Liver (tissue), 9 donors: ENCODE data around the gene ZFYVE28. TPM values are rescaled to one million over a fixed set of nuclear protein-coding genes. Genes with fewer than 3 reads are reported as not detected.
"Not testable (repeated sequence)": the region's sequence is repeated elsewhere in the genome, so short reads cannot be mapped to it uniquely, and the experiment has no call there.

Source experiments
- DNase-seq: peaks from one replicate; pipeline ENCODE4 v3.0.0-alpha.2; 2017; ENCODE audit warnings: low spot score
- H3K27ac ChIP-seq, 2 donors: one replicate each; pipeline ENCODE4 v1.7.0; 2013; ENCODE audit warnings: inconsistent platforms in 2 of 2, low read length in 2 of 2, control low read depth in 1 of 2, low read depth in 1 of 2, mild to moderate bottlenecking in 1 of 2
- H3K27me3 ChIP-seq, 4 donors: one replicate each; pipeline versions ENCODE4 v1.6.1 to v1.7.0; 2013; ENCODE audit warnings: low read length in 3 of 4, inconsistent platforms in 1 of 4, mild to moderate bottlenecking in 1 of 4, moderate library complexity in 1 of 4; ENCODE audit not compliant: control insufficient read depth in 4 of 4, insufficient read depth in 4 of 4
- H3K36me3 ChIP-seq, 4 donors: one replicate each; pipeline versions ENCODE4 v1.6.1 to v1.7.0; 2013; ENCODE audit warnings: low read length in 3 of 4, mild to moderate bottlenecking in 3 of 4, low read depth in 1 of 4, moderate library complexity in 1 of 4; ENCODE audit not compliant: control insufficient read depth in 4 of 4, insufficient read depth in 3 of 4
- H3K4me1 ChIP-seq, 4 donors: one replicate each; pipeline versions ENCODE4 v1.6.1 to v1.7.0; 2013; ENCODE audit warnings: low read length in 3 of 4, mild to moderate bottlenecking in 3 of 4, moderate library complexity in 1 of 4; ENCODE audit not compliant: control insufficient read depth in 4 of 4, insufficient read depth in 4 of 4
- H3K4me3 ChIP-seq, 3 donors: one replicate each; pipeline versions ENCODE4 v1.6.1 to v1.7.0; 2013; ENCODE audit warnings: low read length in 3 of 3, control low read depth in 1 of 3, low read depth in 1 of 3, mild to moderate bottlenecking in 1 of 3
- H3K9ac ChIP-seq, 2 donors: one replicate each; pipeline ENCODE4 v1.7.0; 2013; ENCODE audit warnings: low read length in 2 of 2, mild to moderate bottlenecking in 2 of 2, moderate library complexity in 2 of 2, control low read depth in 1 of 2, low read depth in 1 of 2
- H3K9me3 ChIP-seq, 4 donors: one replicate each; pipeline versions ENCODE4 v1.6.1 to v1.7.0; 2013; ENCODE audit warnings: low read length in 3 of 4; ENCODE audit not compliant: control insufficient read depth in 4 of 4
- FOXA1 ChIP-seq: IDR thresholded peaks from 2 replicates; pipeline ENCODE4 v1.6.1; 2016; ENCODE audit warnings: antibody characterized with exemption
- GABPA ChIP-seq, 2 donors: IDR thresholded peaks in 1 of 2; conservative IDR thresholded peaks in 1 of 2; 2 replicates each; pipeline ENCODE4 v1.6.1; 2016; ENCODE audit warnings: antibody characterized with exemption in 2 of 2, mild to moderate bottlenecking in 1 of 2, moderate library complexity in 1 of 2
- HNF4A ChIP-seq, 2 donors: conservative IDR thresholded peaks; 2 replicates each; pipeline ENCODE4 v1.6.1; 2016; ENCODE audit warnings: antibody characterized with exemption in 2 of 2, mild to moderate bottlenecking in 2 of 2
- HNF4G ChIP-seq: IDR thresholded peaks from 2 replicates; pipeline ENCODE4 v1.6.1; 2016; ENCODE audit warnings: antibody characterized with exemption
- JUND ChIP-seq, 2 donors: IDR thresholded peaks; 2 replicates each; pipeline ENCODE4 v1.6.1; 2016; ENCODE audit warnings: antibody characterized with exemption in 2 of 2
- NR2F2 ChIP-seq: IDR thresholded peaks from 2 replicates; pipeline ENCODE4 v1.6.1; 2016; ENCODE audit warnings: antibody characterized with exemption
- RAD21 ChIP-seq, 2 donors: IDR thresholded peaks; 2 replicates each; pipeline ENCODE4 v1.6.1; 2016; ENCODE audit warnings: antibody characterized with exemption in 2 of 2, mild to moderate bottlenecking in 2 of 2
- RXRA ChIP-seq, 2 donors: IDR thresholded peaks; 2 replicates each; pipeline ENCODE4 v1.6.1; 2017 to 2018; ENCODE audit warnings: antibody characterized with exemption in 2 of 2, mild to moderate bottlenecking in 1 of 2
- SP1 ChIP-seq: IDR thresholded peaks from 2 replicates; pipeline ENCODE4 v1.6.1; 2018; ENCODE audit warnings: antibody characterized with exemption, mild to moderate bottlenecking
- YY1 ChIP-seq: IDR thresholded peaks from 2 replicates; pipeline ENCODE4 v1.6.1; 2016; ENCODE audit warnings: antibody characterized with exemption, mild to moderate bottlenecking
- WGBS: extraction: QIAGEN DNeasy Blood & Tissue Kit; methylation state at CpG from one replicate; pipeline ENCODE4 v1.1.7; 2013; 5-methylcytosine and 5-hydroxymethylcytosine counted together
- polyA plus RNA-seq, 2 donors: library from polyadenylated mRNA; stranded (reverse) in 1 of 2; unstranded in 1 of 2; fragments of 200-250 nt in 1 of 2; fragments of >200 nt in 1 of 2; fragmentation: Nextera tagmentation in 1 of 2; extraction: Ambion mirVana in 1 of 2; gene quantifications; one replicate each; pipeline versions ENCODE4 v1.2.1 to v1.2.3, GENCODE V29; 2013 to 2015
- total RNA-seq, 2 donors: library from RNA; depleted of rRNA; stranded (reverse); fragments of >200 nt; gene quantifications; one replicate each; pipeline ENCODE4 v1.2.3, GENCODE V29; 2014
- TF ChIP-seq, protein P1 (sequence below): IDR thresholded peaks from 2 replicates; pipeline ENCODE4 v1.6.1; 2016; ENCODE audit warnings: antibody characterized with exemption, mild to moderate bottlenecking
- TF ChIP-seq, protein P2 (sequence below): IDR thresholded peaks from 2 replicates; pipeline ENCODE4 v1.6.1; 2016; ENCODE audit warnings: antibody characterized with exemption
- TF ChIP-seq, protein P3 (sequence below): IDR thresholded peaks from 2 replicates; pipeline ENCODE4 v1.6.1; 2016; ENCODE audit warnings: antibody characterized with exemption
- TF ChIP-seq, protein P4 (sequence below): fragments of 150-350 bp; IDR thresholded peaks from 2 replicates; pipeline ENCODE4 v1.5.1; 2017; ENCODE audit warnings: improper control_type of control experiment, low read depth, low read length; ENCODE audit not compliant: missing input control
- donor health status: healthy.
- donor health status: healthy.
- donor health status: healthy.
- donor health status: healthy.
- donor health status: healthy.

Gene ZFYVE28
- total and polyA plus RNA-seq, 4 donors = 2.0 to 6.1 (median 2.7) TPM

DNA sequence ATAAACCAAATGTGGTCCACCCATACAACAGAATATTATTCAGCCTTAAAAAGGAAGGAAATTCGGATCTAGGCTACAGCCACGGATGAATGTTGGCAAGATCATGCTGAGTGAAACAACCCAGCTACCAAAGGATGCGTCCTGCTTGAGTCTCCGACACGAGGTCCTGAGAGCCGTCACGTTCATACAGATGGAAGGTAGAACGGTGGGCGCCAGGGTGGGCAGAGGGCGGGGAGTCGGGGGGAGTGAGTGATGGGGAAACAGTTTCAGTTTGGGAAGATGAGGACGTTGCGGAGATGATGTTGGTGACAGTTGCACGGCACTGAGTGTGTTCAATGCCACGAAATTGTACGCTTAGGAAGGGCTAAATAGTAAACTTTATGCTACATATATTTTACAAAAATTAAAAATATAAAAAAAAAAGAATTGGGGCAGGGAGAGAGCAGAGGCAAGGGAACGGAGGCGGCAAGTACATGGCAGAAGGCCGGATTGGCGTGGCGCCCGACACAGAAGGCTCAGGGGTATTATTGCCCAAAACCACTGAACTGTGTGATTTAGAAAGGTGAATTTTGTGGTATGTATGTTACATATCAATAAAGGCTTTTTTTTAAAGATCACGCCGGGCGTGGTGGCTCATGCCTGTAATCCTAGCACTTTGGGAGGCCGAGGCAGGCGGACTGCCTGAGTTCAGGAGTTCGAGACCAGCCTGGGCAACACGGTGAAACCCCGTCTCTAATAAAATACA is 141.7 kb downstream of the ZFYVE28 start:
- Histone ChIP-seq H3K27me3 (no peaks in the 10 kb centered on the region), H3K9me3 (no peaks in the 10 kb centered on the region), H3K27ac (no peak overlapping the region), H3K4me3 (no peak overlapping the region), H3K9ac (no peak overlapping the region), H3K36me3 (no peaks in the 10 kb centered on the region), H3K4me1 (no peaks in the 10 kb centered on the region)
- no peak for DNase-seq
- TF ChIP-seq FOXA1 = no peak
- no peak for TF ChIP-seq RXRA (IDR thresholded peaks at IDR 0.05)
- TF ChIP-seq SP1 = no peak
- TF ChIP-seq HNF4A (conservative IDR thresholded peaks at IDR 0.05) = no peak
- TF ChIP-seq YY1 = no peak
- TF ChIP-seq, protein P1, sequence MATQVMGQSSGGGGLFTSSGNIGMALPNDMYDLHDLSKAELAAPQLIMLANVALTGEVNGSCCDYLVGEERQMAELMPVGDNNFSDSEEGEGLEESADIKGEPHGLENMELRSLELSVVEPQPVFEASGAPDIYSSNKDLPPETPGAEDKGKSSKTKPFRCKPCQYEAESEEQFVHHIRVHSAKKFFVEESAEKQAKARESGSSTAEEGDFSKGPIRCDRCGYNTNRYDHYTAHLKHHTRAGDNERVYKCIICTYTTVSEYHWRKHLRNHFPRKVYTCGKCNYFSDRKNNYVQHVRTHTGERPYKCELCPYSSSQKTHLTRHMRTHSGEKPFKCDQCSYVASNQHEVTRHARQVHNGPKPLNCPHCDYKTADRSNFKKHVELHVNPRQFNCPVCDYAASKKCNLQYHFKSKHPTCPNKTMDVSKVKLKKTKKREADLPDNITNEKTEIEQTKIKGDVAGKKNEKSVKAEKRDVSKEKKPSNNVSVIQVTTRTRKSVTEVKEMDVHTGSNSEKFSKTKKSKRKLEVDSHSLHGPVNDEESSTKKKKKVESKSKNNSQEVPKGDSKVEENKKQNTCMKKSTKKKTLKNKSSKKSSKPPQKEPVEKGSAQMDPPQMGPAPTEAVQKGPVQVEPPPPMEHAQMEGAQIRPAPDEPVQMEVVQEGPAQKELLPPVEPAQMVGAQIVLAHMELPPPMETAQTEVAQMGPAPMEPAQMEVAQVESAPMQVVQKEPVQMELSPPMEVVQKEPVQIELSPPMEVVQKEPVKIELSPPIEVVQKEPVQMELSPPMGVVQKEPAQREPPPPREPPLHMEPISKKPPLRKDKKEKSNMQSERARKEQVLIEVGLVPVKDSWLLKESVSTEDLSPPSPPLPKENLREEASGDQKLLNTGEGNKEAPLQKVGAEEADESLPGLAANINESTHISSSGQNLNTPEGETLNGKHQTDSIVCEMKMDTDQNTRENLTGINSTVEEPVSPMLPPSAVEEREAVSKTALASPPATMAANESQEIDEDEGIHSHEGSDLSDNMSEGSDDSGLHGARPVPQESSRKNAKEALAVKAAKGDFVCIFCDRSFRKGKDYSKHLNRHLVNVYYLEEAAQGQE = no peak
- TF ChIP-seq NR2F2 = no peak
- TF ChIP-seq JUND (IDR thresholded peaks at IDR 0.05) = no peak
- TF ChIP-seq, protein P2, sequence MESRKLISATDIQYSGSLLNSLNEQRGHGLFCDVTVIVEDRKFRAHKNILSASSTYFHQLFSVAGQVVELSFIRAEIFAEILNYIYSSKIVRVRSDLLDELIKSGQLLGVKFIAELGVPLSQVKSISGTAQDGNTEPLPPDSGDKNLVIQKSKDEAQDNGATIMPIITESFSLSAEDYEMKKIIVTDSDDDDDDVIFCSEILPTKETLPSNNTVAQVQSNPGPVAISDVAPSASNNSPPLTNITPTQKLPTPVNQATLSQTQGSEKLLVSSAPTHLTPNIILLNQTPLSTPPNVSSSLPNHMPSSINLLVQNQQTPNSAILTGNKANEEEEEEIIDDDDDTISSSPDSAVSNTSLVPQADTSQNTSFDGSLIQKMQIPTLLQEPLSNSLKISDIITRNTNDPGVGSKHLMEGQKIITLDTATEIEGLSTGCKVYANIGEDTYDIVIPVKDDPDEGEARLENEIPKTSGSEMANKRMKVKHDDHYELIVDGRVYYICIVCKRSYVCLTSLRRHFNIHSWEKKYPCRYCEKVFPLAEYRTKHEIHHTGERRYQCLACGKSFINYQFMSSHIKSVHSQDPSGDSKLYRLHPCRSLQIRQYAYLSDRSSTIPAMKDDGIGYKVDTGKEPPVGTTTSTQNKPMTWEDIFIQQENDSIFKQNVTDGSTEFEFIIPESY = no peak
- TF ChIP-seq, protein P3, sequence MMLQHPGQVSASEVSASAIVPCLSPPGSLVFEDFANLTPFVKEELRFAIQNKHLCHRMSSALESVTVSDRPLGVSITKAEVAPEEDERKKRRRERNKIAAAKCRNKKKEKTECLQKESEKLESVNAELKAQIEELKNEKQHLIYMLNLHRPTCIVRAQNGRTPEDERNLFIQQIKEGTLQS = no peak
- WGBS = 96% methylated on average over 30 of the region's 30 CpGs

DNA sequence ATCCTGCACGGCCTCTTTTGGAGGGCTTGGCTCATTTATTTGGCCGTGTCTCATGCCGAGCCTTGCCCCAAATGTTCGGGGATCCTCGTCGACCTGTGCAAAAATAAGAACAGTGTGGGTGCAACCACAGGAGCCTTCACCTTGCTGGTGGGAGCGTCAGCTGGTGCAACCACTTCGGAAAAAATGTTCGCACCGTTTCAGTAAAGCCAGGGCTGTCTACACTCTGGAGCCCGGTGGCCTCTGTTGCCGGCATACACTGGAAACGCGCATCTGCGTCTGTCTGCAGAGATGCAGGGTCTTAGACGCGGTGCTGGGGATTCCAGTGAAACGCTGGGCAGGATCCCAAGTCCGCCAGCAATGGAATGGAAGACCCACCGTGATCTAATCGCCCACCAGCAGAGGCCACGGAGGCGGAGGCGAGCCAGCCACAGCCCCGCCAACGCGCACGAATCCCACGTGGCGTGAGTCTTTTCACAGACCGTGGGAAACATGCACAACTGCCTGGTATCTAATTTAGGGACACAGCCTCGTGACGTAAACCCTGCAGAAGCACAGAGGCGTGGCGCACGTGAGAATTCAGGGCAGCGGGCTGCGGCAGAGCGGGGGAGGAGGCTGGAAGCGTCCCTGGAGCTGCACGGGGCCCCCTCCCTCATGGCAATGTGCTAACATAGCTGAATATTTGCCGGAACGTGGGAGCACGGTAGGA is 142.7 kb downstream of the ZFYVE28 start:
- Histone ChIP-seq H3K27ac (no peak overlapping the region), H3K4me3 (no peak overlapping the region), H3K9ac (no peak overlapping the region), H3K27me3 (no peaks in the 10 kb centered on the region), H3K9me3 (no peaks in the 10 kb centered on the region), H3K4me1 (no peaks in the 10 kb centered on the region), H3K36me3 (no peaks in the 10 kb centered on the region)
- WGBS = 97% methylated on average over 44 of the region's 44 CpGs
- TF ChIP-seq RAD21 (IDR thresholded peaks at IDR 0.05) = no peak
- TF ChIP-seq, protein P4, sequence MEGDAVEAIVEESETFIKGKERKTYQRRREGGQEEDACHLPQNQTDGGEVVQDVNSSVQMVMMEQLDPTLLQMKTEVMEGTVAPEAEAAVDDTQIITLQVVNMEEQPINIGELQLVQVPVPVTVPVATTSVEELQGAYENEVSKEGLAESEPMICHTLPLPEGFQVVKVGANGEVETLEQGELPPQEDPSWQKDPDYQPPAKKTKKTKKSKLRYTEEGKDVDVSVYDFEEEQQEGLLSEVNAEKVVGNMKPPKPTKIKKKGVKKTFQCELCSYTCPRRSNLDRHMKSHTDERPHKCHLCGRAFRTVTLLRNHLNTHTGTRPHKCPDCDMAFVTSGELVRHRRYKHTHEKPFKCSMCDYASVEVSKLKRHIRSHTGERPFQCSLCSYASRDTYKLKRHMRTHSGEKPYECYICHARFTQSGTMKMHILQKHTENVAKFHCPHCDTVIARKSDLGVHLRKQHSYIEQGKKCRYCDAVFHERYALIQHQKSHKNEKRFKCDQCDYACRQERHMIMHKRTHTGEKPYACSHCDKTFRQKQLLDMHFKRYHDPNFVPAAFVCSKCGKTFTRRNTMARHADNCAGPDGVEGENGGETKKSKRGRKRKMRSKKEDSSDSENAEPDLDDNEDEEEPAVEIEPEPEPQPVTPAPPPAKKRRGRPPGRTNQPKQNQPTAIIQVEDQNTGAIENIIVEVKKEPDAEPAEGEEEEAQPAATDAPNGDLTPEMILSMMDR = no peak
- no peak for TF ChIP-seq HNF4G
- TF ChIP-seq YY1 = no peak
- no peak for TF ChIP-seq SP1
- no peak for TF ChIP-seq JUND (IDR thresholded peaks at IDR 0.05)
- no peak for TF ChIP-seq GABPA (IDR thresholded peaks at IDR 0.05 in 1 of 2, conservative IDR thresholded peaks at IDR 0.05 in 1 of 2)
- TF ChIP-seq, protein P1 = no peak
- DNase-seq = no peak

DNA sequence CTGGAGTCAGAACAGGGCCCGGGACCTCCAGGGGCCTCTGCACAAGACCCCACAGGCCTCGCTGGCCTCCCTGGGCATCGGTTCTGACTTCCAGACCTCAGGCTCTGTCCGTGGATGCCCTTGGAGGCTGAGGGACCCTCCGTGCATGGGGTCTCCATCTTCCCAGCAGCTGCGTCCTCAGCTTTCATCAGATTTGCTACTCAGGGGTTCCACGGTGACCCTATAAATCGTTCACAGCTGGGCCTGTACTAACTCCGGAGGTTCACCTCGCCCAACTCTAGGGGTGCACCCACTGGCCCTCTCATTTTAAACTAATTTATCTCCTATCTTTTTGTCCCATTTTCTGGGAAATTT is 143.4 kb downstream of the ZFYVE28 start:
- WGBS = 97% methylated on average over 10 of the region's 10 CpGs

More for the DNA sequence above, 143.4 kb downstream of the ZFYVE28 start:
- not testable (repeated sequence) for H3K27ac ChIP-seq, H3K4me3 ChIP-seq, H3K36me3 ChIP-seq, H3K9me3 ChIP-seq, DNase-seq, H3K4me1 ChIP-seq, H3K9ac ChIP-seq, H3K27me3 ChIP-seq
